HG02798 (cell line): ENCODE results near the gene TMEM219.

ENCODE experiments used
- ATAC-seq: cut with Tn5 transposase; IDR thresholded peaks from one replicate; pipeline ENCODE4 v1.9.1; 2021; ENCODE audit warnings: mild to moderate bottlenecking; ENCODE audit not compliant: unreplicated experiment, poor library complexity

Gene TMEM219

GRCh38 chr16:29993903-29994599 lies 32.2 kb downstream of the TMEM219 start:
- ATAC-seq = no peak

- peak; percentile 39 for ATAC-seq
Measured at GRCh38 chr16:29994600-29995323, 32.9 kb downstream of the TMEM219 start.

- ATAC-seq = peak; percentile 61
Measured at GRCh38 chr16:29995324-29995910, 33.5 kb downstream of the TMEM219 start, which contains the start of gene HIRIP3. TSS of gene HIRIP3 (minus strand) at chr16:29995617. CDS start at chr16:29995605, 12 bp downstream.

DNA sequence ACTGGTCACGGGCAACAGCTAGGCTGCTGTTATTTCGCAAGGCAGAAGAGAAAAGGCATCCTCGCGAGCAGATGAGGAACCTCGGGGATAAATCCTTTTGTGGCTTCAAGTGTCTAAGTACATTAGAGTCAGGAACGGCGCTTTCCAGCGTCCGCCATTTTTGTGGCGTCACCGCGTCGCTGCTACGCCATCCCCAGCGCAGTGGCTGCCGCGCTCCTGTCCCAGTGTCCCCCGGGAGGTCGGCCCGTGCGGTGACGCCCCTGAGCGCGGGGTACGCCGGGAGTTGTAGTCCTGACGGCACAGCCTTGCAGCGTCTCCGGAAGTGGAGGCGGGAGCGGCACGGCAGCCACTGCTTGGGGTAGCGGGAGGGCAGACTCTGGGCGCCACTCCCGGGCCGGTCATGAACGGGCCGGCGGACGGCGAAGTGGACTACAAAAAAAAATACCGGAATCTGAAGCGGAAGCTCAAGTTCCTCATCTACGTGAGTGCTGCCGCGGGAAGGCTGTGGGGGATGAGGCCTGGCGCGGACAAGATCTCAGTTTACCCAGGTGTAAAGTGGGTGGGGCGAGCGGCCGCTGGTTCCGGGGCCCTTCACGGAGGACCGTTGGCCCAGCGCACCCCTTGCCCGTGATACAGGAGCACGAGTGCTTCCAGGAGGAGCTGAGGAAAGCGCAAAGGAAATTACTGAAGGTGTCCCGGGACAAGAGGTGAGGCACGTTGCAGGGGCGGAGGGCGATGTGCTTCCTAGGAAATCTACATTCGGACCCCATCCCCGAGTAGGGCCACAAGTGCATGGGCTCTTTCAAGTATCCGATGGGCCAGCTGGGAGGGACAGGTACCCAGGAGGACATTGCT lies 34.3 kb downstream of the TMEM219 start, which contains the start of gene INO80E:
INO80E (plus strand) TSS at position 331 of the 855 bp plus-strand sequence; CDS start at position 401, 70 bp downstream.
- ATAC-seq = peak; percentile 95

DNA sequence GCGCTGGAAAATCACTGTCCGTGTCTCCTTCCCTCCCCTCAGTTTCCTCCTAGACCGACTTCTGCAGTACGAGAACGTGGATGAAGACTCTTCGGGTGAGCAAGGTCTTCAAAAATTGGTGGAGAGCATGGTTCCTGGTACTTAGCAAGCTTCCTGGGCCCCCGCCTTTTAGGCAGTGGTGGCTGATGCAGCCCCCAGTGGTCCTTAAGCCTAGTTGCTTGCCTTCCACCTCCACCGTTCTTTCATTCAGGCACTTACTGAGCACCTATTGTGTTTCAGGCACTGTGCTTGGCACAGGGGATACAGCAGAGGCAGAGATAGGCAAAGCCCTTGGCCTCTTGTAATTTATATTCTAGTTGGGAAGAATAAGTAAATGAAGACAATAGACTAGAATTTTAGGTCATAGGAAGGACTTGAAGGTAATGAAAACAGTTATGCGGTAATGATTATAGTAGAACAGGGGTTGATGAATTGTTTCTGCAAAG lies 34.9 kb downstream of the TMEM219 start:
- no peak for ATAC-seq

DNA sequence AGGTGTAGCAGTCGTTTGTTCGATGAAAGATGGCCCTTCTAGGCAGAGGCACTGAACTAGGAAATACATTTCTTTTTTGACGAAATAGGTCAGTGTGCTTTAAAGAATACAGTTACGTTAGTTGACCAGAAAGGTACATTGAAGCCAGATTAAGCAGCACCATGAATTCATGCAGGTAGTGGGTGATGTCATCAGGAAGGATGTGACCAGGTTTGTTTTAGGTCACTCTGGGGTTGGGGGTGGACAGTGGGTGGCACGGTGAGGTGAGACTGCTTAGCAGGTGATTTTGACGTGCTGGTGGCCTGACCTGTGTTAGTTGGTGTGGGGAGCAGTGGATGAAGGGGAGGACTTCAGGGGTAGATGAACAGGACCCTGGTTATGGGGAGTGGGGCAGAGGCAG lies 37.7 kb downstream of the TMEM219 start:
- no peak for ATAC-seq

GRCh38 chr16:30000735-30001631 lies 39.1 kb downstream of the TMEM219 start:
- no peak for ATAC-seq

DNA sequence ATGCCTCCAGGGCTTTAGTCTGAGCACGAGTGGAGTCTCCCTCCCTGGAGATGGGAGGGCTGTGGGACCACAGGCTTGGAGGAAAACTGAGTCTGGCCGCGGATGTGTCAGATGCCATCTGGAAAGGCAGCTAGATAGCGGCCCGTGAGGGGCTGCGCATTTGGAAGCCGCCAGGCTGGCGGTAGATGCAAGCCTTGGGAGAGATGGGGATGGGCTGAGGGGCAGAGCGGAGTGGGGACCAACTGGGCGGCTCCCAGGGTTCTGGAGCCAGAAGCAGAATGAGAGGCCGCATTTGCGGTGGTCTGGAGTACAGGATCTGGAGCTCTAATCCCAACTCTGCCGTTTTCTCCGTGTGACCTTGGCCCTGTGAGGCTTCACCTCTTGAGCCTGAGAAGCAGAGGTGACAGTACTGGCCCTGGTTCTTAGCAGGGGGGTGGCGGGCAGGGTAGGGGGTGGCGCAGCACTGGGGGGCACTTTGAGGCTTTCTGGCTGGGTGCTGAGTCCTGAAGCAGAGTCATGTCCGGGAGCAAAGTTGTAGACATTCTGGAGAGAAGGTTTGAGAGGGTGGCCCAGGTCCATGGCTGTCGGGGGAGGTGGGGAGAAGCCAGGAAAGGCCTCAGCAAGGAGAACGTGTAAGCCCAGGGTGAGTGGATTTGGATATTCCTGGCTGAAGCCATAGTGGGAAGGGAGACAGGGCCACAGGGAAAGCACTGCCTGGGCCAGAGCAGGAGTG lies 40.9 kb downstream of the TMEM219 start:
- ATAC-seq = no peak

DNA sequence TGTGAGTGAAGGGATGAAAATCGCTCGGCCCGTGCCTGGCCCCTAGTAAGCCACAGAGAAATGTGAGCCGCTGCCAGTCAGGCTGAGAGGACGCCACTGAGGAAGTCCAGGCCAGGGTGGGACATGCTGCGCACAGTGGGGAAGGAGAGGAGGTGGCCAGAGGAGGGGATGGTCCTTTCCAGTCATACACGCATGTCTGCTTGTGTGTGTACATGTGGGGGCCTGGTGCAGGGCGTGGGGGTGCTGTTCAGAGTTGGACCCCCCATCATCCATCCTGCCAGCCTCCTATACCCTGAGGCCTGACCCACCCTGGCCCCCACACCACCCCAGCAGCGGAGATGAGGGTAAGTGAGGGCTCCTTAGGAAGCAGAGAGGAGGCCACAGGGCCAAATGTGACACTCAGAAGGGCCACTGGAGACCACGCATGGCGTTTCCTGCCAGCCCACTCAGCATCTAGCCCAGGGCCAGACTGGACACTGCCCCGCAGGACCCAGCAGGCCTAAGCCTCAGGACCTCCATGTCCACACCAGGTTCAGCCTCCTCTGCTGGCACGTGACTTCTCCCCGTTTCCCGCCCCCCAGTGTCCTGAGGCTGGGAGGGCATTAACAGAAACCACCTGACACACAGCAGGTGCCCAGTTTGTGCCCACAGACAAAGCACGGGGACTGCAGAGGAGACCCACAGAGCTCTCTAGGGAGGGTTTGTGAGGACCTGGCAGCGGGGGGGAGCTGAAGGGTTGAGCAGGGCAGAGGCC lies 42.0 kb downstream of the TMEM219 start:
- ATAC-seq = no peak

- no peak for ATAC-seq
Measured at GRCh38 chr16:30004424-30004776, 42.5 kb downstream of the TMEM219 start.

GRCh38 chr16:30004811-30005242 lies 42.9 kb downstream of the TMEM219 start:
- no peak for ATAC-seq

- ATAC-seq = no peak
Measured at GRCh38 chr16:30005341-30006094, 43.6 kb downstream of the TMEM219 start.

DNA sequence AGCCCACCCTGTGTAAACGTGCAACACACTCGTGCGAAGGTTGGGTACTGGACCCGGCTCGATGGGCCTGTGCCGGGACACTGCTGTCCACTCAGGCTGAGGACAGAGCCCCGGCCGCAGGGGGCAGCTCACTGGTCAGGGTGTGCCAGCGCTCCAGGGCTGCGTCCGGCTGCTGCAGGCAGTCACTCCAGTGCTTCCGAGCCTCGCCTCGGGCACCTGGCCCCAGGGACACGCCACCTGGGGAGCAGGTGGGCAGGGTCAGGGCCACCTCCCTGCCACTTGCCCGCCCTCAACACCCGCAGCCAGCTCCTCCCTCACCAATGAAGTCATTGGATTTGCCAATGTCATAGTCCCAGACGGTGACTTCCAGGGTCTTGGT lies 44.2 kb downstream of the TMEM219 start:
- no peak for ATAC-seq

DNA sequence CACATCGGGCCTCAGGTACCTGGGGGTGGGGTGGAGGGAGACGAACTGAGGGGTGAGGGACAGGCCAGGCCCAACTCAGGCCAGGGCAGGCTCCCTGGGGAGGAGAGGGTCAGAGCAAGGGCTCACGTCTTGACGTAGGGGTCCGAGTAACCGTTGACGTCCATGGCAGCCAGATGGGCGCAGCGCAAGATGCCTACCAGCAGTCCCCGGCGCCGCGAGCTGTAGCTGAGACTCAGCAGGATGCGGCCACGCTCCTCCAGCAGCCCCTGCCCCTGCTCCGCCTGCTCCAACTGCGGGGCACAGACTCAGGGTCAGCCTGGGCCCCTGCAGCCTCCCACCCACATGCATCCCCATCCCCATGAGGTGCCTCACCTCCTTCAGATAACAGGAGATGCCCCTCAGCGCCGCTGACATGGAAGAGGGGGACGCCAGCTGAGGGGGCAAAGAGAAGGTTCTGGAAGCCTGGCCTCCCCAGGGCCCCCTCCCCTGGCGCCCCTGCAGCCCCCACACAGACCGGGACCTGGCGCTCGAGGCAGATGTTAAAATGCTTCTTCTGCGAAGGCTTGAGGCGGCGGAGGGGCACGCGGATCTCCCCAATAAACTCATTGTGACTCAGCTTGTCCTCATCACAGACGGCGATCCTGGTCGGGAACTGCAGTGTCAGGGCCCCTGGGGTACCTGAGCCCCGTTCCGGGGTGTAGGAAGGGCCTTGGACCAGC lies 44.9 kb downstream of the TMEM219 start:
- ATAC-seq = no peak

- no peak for ATAC-seq
Measured at GRCh38 chr16:30007378-30007895, 45.6 kb downstream of the TMEM219 start.

DNA sequence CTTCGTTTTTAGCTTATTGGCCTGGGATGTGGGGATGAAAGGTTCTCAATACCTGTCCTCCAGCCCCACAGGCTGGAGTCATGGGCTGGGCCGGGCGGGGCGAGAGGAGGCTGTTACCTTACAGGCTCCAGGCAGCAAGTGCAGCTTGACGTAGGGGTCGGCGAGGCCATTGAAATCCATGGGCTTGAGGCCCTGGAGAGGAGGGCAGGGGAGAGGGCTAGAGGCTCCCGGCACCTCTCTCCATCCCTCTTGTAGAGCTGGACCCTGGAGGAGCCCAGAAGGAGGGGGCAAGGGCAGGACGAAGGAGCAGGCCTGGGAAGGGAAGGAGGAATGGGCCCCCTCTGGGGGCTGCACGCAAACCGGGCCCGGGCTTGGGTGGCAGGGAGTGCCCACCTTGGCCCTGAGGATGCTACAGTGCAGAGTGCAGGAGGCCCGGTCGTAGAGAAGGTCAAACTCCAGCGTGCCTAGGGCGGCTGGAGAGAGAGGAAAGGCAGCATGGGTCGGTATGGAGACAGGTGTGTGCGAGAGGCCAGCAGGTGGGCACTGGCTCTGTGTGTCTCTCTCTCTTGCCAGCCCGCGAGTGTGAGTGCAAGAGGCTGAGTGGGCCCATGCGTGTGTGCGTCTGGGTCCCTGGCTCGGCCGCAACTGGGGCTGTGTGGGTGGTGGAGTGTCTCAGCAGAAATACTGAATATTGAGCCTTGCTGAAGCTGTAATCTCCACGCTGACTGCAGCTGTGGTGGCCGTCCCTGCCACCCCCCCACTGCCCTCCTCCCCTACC lies 47.4 kb downstream of the TMEM219 start:
- no peak for ATAC-seq
